ENCODE results near the gene CD247. TPM values are rescaled to one million over a fixed set of nuclear protein-coding genes. Genes with fewer than 3 reads are reported as not detected.

Gene CD247
- total RNA-seq, 1 experiment from 2014 or later, result 1.4 TPM

DNA sequence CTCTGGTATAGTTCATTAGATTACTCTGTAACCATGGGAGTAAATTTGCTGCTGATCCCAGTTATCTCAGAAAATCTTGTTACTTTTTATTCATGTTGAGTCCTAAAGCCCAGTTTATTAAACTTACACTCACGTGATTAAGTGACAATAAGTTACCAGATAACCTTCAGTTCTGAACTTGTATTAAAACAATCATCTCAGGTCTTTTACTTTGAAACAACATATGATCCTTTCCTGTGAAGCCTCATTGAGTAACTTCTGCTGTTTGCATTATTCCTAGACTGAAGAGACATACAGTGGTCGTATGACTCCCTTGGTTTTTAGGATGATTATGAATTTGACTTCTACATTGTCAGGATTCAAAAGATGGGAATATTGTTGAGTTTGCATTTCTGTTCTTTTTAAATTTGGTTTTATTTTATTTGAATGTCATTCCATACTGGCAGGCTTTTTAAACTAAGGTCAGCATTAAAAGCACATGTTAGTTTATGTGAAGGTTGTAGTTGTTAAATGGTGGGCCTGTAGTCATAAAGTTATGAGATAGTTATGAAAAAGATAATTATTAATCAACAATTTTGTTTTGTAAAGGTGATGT is 117.9 kb downstream of the CD247 start:
- H3K4me3 ChIP-seq (ENCODE audit: low read depth, low read length, poor library complexity, severe bottlenecking), result no peak overlapping the region
- ChIA-PET POLR2A (ENCODE audit: low non-redundant PET) (no interaction called here), CTCF (no interaction called here)
- H3K27me3 ChIP-seq (replicated peaks; ENCODE audit: insufficient read depth, low read depth, low read length, poor library complexity), result no peaks in the 10 kb centered on the region
- peaks cover 19% of the 10 kb centered on the region for H3K36me3 ChIP-seq (ENCODE audit: insufficient read depth, low read length, poor library complexity, severe bottlenecking)
- intact Hi-C loops (cut with micrococcal nuclease; ENCODE audit: unreplicated experiment), result loop anchor here (5.0 kb wide), 2 partner anchors 42 to 132 kb away; no protein-coding TSS in a partner anchor
- no peak for DNase-seq (ENCODE audit: low spot score)
- H3K27ac ChIP-seq (ENCODE audit: low read depth, low read length, poor library complexity, severe bottlenecking), result no peak overlapping the region
- BruUV-seq (replicated peaks), result no TSS peak
- H3K9me3 ChIP-seq (ENCODE audit: low read depth, low read length, poor library complexity, severe bottlenecking), result no peaks in the 10 kb centered on the region
- TF ChIP-seq EZH2 (IDR thresholded peaks at IDR 0.05; ENCODE audit: borderline replicate concordance, low read depth, low read length, poor library complexity, severe bottlenecking), result no peak
- TF ChIP-seq CTCF (conservative IDR thresholded peaks at IDR 0.05; ENCODE audit: low read depth, low read length), result no peak
- H3K4me1 ChIP-seq (ENCODE audit: insufficient read depth, low read length, poor library complexity, severe bottlenecking), result no peaks in the 10 kb centered on the region

GRCh38 chr1:167392200-167392696 is 126.1 kb downstream of the CD247 start:
- POLR2A ChIA-PET (ENCODE audit: low non-redundant PET), result no interaction called here
- Histone ChIP-seq H3K27me3 (replicated peaks; ENCODE audit: insufficient read depth, low read depth, low read length, poor library complexity) (no peaks in the 10 kb centered on the region), H3K4me3 (ENCODE audit: low read depth, low read length, poor library complexity, severe bottlenecking) (no peak overlapping the region), H3K9me3 (ENCODE audit: low read depth, low read length, poor library complexity, severe bottlenecking) (no peaks in the 10 kb centered on the region), H3K4me1 (ENCODE audit: insufficient read depth, low read length, poor library complexity, severe bottlenecking) (no peaks in the 10 kb centered on the region), H3K27ac (ENCODE audit: low read depth, low read length, poor library complexity, severe bottlenecking) (no peak overlapping the region), H3K36me3 (ENCODE audit: insufficient read depth, low read length, poor library complexity, severe bottlenecking) (peaks cover 6% of the 10 kb centered on the region)
- DNase-seq (ENCODE audit: low spot score), result no peak
- intact Hi-C loops (cut with micrococcal nuclease; ENCODE audit: unreplicated experiment), result no loop called here
- CTCF ChIA-PET, result no interaction called here
- TF ChIP-seq EZH2 (IDR thresholded peaks at IDR 0.05; ENCODE audit: borderline replicate concordance, low read depth, low read length, poor library complexity, severe bottlenecking) (no peak), CTCF (conservative IDR thresholded peaks at IDR 0.05; ENCODE audit: low read depth, low read length) (no peak)
- no TSS peak for BruUV-seq (replicated peaks)

GRCh38 chr1:167388976-167389375 is 129.4 kb downstream of the CD247 start:
- Histone ChIP-seq H3K9me3 (ENCODE audit: low read depth, low read length, poor library complexity, severe bottlenecking) (no peaks in the 10 kb centered on the region), H3K4me3 (ENCODE audit: low read depth, low read length, poor library complexity, severe bottlenecking) (no peak overlapping the region), H3K36me3 (ENCODE audit: insufficient read depth, low read length, poor library complexity, severe bottlenecking) (no peaks in the 10 kb centered on the region), H3K27me3 (replicated peaks; ENCODE audit: insufficient read depth, low read depth, low read length, poor library complexity) (no peaks in the 10 kb centered on the region), H3K27ac (ENCODE audit: low read depth, low read length, poor library complexity, severe bottlenecking) (no peak overlapping the region), H3K4me1 (ENCODE audit: insufficient read depth, low read length, poor library complexity, severe bottlenecking) (no peaks in the 10 kb centered on the region)
- POLR2A ChIA-PET (ENCODE audit: low non-redundant PET), result no interaction called here
- no TSS peak for BruUV-seq (replicated peaks)
- CTCF ChIA-PET, result no interaction called here
- intact Hi-C loops (cut with micrococcal nuclease; ENCODE audit: unreplicated experiment), result no loop called here
- TF ChIP-seq EZH2 (IDR thresholded peaks at IDR 0.05; ENCODE audit: borderline replicate concordance, low read depth, low read length, poor library complexity, severe bottlenecking), result no peak
- TF ChIP-seq CTCF (conservative IDR thresholded peaks at IDR 0.05; ENCODE audit: low read depth, low read length), result no peak
- DNase-seq (ENCODE audit: low spot score), result no peak
